Stimulated activated CD4-positive, alpha-beta T cell treated with anti-CD3 and anti-CD28 coated beads, Interleukin-4, amount 100 ng/mL, for 48 hours (primary cell): Measurements from ENCODE around the gene RGS7.
"Not testable (repeated sequence)": the region's sequence is repeated elsewhere in the genome, so short reads cannot be mapped to it uniquely, and the experiment has no call there.

Source experiments
- DNase-seq, 2 donors: peaks; one replicate each; pipeline ENCODE4 v3.0.0-alpha.2; 2020; ENCODE audit warnings: low read depth in 2 of 2

RGS7 gene

GRCh38 chr1:240985081-240985480 is 371.9 kb downstream of the RGS7 start:
- no peak for DNase-seq

- no peak for DNase-seq
Measured at GRCh38 chr1:240980342-240980741, 376.7 kb downstream of the RGS7 start.

- DNase-seq, result no peak
Measured at GRCh38 chr1:240976685-240977084, 380.3 kb downstream of the RGS7 start.

GRCh38 chr1:240973875-240974274 is 383.1 kb downstream of the RGS7 start:
- DNase-seq, result no peak

- DNase-seq, result not testable (repeated sequence)
Measured at GRCh38 chr1:240972059-240972458, 384.9 kb downstream of the RGS7 start.

GRCh38 chr1:240970253-240970652 is 386.8 kb downstream of the RGS7 start:
- DNase-seq, result no peak

- DNase-seq, result no peak
Measured at GRCh38 chr1:240968864-240969263, 388.1 kb downstream of the RGS7 start.

- DNase-seq, result no peak
Measured at GRCh38 chr1:240967070-240967724, 389.8 kb downstream of the RGS7 start.

GRCh38 chr1:240965581-240966091 is 391.4 kb downstream of the RGS7 start:
- no peak for DNase-seq

GRCh38 chr1:240962086-240962485 is 394.9 kb downstream of the RGS7 start:
- no peak for DNase-seq

GRCh38 chr1:240956424-240956823 is 400.6 kb downstream of the RGS7 start:
- DNase-seq, result no peak

- no peak for DNase-seq
Measured at GRCh38 chr1:240956020-240956419, 401.0 kb downstream of the RGS7 start.

GRCh38 chr1:240947438-240948224 is 409.4 kb downstream of the RGS7 start:
- no peak for DNase-seq

GRCh38 chr1:240946926-240947325 is 410.1 kb downstream of the RGS7 start:
- peak in 1 of 2 donors; percentile 0 for DNase-seq

- no peak for DNase-seq
Measured at GRCh38 chr1:240942901-240943300, 414.1 kb downstream of the RGS7 start.

GRCh38 chr1:240941701-240942370 is 415.2 kb downstream of the RGS7 start:
- no peak for DNase-seq

- DNase-seq, result no peak
Measured at GRCh38 chr1:240936911-240937668, 419.9 kb downstream of the RGS7 start.

GRCh38 chr1:240935920-240936319 is 421.1 kb downstream of the RGS7 start:
- DNase-seq, result no peak

- no peak for DNase-seq
Measured at GRCh38 chr1:240931031-240931430, 426.0 kb downstream of the RGS7 start.

GRCh38 chr1:240928265-240928664 is 428.7 kb downstream of the RGS7 start:
- no peak for DNase-seq

- no peak for DNase-seq
Measured at GRCh38 chr1:240927821-240928220, 429.2 kb downstream of the RGS7 start.

- DNase-seq, result no peak
Measured at GRCh38 chr1:240925273-240925672, 431.7 kb downstream of the RGS7 start.
